Epithelial cell of proximal tubule (primary cell): ENCODE results near the gene PSMB11. TPM values are rescaled to one million over a fixed set of nuclear protein-coding genes. Genes with fewer than 3 reads are reported as not detected.

ENCODE experiments used
- DNase-seq: peaks from one replicate; pipeline ENCODE4 v3.0.0-alpha.2; 2011; ENCODE audit warnings: low read depth
- H3K4me3 ChIP-seq: 2 replicates; pipeline ENCODE4 v1.5.1; 2011; ENCODE audit warnings: low read depth, mild to moderate bottlenecking, low read length
- total RNA-seq: library from RNA; depleted of rRNA; stranded (reverse); fragments of >200 nt; gene quantifications from 2 replicates; pipeline ENCODE4 v1.2.3, GENCODE V29; 2015
- TF ChIP-seq, protein P1 (sequence below): conservative IDR thresholded peaks from 2 replicates; pipeline ENCODE4 v1.5.1; 2012; ENCODE audit warnings: low read depth, mild to moderate bottlenecking, low read length

Gene PSMB11
- total RNA-seq, 1 donor from 2014 or later = not detected

DNA sequence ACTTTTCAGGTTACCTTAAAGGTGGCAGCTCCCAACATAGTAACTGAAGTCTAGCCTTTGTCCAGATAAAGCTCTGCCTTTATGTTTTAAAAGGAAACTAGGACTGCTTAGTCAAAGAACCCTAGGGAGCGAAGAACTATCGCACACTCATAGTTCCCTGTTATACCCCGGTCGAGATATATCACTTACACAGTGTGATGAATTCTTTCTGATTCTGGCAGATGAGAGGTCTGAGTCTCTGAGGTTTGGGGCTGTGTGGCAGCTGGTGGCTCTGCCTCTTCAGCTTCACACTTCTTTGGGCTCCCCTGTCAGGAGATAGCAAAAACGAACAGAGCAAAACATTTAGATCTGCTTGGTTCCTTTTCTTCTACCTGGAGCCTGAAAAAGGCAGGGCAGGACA, 36.0 kb downstream of the PSMB11 start:
- TF ChIP-seq, protein P1, sequence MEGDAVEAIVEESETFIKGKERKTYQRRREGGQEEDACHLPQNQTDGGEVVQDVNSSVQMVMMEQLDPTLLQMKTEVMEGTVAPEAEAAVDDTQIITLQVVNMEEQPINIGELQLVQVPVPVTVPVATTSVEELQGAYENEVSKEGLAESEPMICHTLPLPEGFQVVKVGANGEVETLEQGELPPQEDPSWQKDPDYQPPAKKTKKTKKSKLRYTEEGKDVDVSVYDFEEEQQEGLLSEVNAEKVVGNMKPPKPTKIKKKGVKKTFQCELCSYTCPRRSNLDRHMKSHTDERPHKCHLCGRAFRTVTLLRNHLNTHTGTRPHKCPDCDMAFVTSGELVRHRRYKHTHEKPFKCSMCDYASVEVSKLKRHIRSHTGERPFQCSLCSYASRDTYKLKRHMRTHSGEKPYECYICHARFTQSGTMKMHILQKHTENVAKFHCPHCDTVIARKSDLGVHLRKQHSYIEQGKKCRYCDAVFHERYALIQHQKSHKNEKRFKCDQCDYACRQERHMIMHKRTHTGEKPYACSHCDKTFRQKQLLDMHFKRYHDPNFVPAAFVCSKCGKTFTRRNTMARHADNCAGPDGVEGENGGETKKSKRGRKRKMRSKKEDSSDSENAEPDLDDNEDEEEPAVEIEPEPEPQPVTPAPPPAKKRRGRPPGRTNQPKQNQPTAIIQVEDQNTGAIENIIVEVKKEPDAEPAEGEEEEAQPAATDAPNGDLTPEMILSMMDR = no peak
- no peak overlapping the region for H3K4me3 ChIP-seq
- no peak for DNase-seq

DNA sequence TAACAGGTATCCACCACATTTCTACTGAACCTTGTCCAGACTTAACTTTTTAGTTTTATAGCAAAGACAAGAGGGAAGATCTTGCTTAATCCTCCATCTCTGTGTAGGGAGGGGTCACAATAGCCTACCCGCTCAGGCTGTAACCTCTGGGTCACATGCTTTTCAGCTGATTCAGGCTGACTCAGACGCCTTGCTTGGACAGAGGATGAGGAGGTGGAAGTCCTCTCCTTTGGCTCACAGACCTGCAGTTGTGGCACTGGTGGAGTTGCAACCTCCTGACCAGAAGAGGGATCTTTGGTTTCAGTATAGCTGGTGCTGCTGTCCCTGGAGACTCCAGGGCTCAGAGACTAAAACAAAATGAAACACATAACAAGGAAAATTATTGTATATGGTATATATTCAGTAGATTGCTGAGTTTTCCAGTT, 36.7 kb downstream of the PSMB11 start:
- peak; percentile 93 for DNase-seq
- H3K4me3 ChIP-seq = no peak overlapping the region
- TF ChIP-seq, protein P1 = peak; percentile 2

DNA sequence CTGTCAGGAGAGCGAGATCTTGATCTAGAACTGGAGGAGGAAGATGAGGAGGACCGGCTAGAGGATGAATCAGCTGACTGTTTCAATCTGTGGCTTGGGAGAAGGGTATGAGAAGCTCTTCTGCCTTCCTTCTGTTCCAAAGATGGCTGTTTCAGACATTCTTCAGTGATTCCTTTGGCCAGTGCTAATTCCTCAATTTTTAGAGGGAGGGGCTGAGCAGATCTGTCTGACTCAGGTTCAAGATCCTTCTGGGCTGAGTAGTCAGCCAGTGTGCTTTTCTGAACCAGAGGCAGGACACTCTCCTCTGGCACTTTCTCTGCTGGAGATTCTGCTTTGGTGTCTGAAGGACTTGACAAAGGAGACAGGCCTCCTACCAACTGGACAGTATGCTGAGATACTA, 37.7 kb downstream of the PSMB11 start:
- H3K4me3 ChIP-seq = no peak overlapping the region
- TF ChIP-seq, protein P1 = no peak
- no peak for DNase-seq

DNA sequence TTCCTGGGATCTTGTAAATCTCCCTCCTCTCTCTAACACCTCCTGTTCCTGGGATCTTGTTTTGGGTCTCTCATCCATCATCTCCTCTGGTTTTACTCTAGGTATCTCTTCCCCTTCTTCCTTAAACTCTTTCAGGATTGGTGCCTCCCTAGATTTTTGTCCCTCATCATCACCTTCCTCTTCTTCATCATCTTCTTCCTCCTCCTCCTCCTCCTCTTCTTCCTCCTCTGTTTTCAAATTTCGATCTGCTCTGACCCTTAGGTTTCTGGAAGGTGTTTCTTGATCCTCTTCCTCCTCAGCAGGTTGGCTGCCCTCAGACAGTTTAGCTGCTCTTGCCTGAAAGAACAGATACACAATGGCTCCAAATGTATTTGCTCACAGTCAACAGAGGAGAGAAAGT, 38.5 kb downstream of the PSMB11 start:
- no peak for DNase-seq
- TF ChIP-seq, protein P1 = no peak
- no peak overlapping the region for H3K4me3 ChIP-seq

DNA sequence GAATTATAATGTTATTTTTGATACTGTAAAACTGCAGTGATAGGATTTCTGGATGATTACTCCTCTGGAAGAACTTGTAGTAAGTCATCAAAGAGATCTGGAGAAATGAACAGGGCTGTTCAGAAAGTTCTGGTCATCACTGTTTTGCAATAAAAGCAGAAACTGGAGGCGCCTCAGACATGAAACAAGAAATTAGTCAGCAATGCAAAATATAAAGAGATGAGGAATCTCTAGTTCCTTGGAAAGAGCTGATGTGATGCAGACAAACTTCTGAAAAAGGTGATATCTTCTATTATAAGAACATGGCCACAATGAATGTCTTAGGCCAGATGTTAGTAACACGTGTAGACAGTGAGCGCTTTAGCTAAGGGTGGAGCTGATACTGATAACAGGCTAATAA, 43.4 kb downstream of the PSMB11 start:
- TF ChIP-seq, protein P1 = no peak
- DNase-seq = no peak

DNA sequence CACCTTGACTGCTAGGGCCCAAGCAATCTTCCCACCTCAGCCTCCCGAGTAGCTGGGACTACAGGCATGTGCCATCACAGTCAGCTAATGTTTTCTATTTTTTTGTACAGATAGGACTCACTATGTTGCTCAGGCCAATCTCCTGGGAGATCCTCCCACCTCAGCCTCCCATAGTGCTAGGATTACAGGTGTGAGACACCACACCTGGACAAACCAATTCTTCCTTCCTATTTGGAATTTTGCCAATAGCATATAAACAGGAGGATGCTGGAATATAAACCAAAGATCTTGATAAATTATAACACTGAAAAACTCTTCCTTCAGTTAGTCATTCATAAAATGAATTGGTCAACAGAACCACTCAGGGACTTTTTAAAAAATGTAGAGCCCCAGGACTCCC, 44.6 kb downstream of the PSMB11 start:
- no peak overlapping the region for H3K4me3 ChIP-seq
- no peak for DNase-seq
- TF ChIP-seq, protein P1 = no peak

More for the DNA sequence above, 43.4 kb downstream of the PSMB11 start:
- no peak overlapping the region for H3K4me3 ChIP-seq

DNA sequence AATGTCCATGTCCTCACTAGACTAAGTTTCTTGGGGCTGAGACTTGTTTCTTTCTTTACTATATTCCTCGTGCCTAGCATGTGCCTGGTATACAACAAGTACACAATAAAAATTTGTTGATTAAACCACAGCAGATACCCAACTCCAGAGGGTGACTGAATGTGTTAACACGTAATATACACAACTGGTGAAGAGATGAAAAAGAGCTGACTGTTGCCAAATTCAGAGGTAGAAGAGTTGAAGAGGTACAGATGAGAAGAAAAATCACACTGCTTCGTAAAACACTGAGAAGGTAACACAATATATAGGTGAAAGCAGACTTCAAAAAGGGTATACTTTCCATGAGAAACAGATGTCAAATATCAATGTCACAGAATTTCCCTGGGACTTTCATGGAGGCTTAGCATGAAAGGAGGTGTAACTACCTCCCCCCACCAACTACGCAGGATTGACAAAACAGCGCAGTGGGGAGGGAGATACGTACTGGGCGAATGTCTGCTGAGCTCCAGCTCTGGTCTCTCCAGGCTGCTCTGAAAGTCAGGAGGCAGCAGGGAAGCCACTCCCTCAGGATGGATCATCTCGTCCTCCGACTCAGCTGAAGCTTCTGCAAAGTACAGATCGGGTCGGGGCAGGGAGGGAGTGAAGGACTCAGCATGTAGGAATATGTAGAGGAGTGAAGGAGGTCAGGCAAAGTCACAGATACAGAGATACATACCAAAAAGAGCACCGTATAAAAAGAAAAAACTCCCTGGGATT, 47.7 kb downstream of the PSMB11 start:
- no peak overlapping the region for H3K4me3 ChIP-seq
- TF ChIP-seq, protein P1 = no peak
- DNase-seq = no peak
